Loucy (cell line): ENCODE data around the gene ARHGAP27.
"Not testable (repeated sequence)": the region's sequence is repeated elsewhere in the genome, so short reads cannot be mapped to it uniquely, and the experiment has no call there.

Experiments
- EZH2phosphoT487 ChIP-seq: fragments of 200-600 bp; IDR thresholded peaks from 2 replicates; pipeline ENCODE4 v1.6.1; 2018; ENCODE audit warnings: antibody characterized with exemption, mild to moderate bottlenecking, moderate library complexity, borderline replicate concordance
- TF ChIP-seq, protein P1 (sequence below): fragments of 200-600 bp; sonication (generic); conservative IDR thresholded peaks from 2 replicates; pipeline ENCODE4 v1.5.1; 2014; ENCODE audit warnings: mild to moderate bottlenecking, antibody characterized with exemption, low read length

DNA sequence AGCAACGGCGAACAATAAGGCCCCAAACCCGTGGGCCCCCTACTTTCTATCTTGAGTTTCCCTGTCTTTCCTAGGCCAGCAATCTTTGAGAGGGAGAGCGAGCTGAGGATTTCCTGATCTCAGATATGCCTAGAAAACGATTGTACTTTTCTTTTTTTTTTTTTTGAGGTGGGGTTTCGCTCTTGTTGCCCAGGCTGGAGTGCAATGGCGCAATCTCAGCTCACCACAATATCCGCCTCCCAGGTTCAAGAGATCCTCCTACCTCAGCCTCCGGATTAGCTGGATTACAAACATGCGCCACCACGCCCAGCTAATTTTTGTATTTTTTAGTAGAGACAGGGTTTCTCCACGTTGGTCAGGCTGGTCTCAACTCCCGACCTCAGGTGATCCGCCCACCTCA, 15.0 kb upstream of the ARHGAP27 start:
- TF ChIP-seq, protein P1, sequence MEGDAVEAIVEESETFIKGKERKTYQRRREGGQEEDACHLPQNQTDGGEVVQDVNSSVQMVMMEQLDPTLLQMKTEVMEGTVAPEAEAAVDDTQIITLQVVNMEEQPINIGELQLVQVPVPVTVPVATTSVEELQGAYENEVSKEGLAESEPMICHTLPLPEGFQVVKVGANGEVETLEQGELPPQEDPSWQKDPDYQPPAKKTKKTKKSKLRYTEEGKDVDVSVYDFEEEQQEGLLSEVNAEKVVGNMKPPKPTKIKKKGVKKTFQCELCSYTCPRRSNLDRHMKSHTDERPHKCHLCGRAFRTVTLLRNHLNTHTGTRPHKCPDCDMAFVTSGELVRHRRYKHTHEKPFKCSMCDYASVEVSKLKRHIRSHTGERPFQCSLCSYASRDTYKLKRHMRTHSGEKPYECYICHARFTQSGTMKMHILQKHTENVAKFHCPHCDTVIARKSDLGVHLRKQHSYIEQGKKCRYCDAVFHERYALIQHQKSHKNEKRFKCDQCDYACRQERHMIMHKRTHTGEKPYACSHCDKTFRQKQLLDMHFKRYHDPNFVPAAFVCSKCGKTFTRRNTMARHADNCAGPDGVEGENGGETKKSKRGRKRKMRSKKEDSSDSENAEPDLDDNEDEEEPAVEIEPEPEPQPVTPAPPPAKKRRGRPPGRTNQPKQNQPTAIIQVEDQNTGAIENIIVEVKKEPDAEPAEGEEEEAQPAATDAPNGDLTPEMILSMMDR, result not testable (repeated sequence)
- TF ChIP-seq EZH2phosphoT487, result not testable (repeated sequence)
